HG03460 (cell line): ENCODE results near the gene SYNGR2.

Experiments
- ATAC-seq: cut with Tn5 transposase; IDR thresholded peaks from one replicate; pipeline ENCODE4 v1.9.1; 2021; ENCODE audit not compliant: unreplicated experiment

Gene SYNGR2

DNA sequence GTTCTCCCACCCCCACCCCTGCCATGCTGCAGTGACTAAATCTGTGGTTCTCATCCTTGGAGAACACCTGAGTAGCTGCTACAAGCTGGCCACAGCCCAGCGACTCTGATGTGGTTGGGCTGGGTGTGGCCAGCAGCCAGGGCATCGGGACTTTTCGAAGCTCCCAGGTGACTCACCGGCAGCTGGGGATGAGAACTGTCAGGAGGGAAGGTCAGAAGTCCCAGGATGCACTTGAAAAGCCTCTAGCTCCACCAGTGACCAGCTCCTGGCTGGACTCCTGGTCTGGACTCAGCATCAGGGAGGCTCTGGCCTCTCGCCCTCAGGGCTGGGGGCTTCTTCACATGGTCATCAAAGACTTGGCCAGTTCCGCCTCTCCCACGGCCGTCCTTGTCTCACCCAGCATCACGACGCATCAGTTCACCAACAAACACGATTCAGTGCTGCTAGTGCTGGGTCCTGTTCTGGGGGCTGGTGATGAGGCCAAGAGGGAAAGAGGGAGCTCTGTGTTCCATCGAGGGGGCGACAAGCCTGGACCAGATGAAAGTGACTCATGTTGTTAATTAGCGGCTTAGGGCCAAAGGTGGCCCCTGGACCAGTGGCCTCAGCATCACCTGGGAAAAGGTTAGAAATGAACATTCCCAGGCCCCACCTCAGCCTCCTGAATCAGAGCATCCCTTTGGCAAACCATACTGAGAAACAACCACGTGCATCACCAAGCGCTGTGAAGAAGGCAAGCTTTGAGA, 26.1 kb upstream of the SYNGR2 start:
- ATAC-seq: no peak

GRCh38 chr17:78143214-78144146, 24.9 kb upstream of the SYNGR2 start:
- no peak for ATAC-seq

DNA sequence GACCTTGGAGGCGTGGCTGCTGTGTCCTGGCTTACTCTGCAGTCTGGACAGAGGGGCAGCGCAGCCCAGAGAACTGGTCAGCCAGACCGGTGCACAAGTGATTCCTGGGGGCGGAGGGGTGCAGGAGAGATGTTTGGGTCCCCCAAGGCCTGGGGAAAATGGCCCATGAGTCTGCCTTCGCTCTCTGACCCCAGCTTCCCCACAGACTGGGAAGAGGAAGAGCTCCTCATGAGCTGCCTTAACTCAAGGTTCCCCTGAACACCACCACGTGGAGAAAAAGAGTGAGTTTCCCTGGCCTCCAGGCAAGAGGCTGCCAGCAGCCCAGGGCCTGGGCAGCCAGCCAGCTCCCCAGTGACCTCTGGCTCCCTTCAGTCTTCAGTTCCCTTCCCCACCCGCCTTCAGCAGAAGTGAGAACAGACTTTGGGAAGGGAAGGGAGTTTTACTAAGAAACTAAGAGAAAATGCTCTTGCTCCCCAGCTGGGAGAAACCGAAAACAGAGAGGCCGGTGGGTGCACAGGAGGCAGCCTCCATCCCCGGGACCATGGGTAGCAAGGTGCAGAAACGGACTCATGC, 24.1 kb upstream of the SYNGR2 start:
- ATAC-seq: no peak

DNA sequence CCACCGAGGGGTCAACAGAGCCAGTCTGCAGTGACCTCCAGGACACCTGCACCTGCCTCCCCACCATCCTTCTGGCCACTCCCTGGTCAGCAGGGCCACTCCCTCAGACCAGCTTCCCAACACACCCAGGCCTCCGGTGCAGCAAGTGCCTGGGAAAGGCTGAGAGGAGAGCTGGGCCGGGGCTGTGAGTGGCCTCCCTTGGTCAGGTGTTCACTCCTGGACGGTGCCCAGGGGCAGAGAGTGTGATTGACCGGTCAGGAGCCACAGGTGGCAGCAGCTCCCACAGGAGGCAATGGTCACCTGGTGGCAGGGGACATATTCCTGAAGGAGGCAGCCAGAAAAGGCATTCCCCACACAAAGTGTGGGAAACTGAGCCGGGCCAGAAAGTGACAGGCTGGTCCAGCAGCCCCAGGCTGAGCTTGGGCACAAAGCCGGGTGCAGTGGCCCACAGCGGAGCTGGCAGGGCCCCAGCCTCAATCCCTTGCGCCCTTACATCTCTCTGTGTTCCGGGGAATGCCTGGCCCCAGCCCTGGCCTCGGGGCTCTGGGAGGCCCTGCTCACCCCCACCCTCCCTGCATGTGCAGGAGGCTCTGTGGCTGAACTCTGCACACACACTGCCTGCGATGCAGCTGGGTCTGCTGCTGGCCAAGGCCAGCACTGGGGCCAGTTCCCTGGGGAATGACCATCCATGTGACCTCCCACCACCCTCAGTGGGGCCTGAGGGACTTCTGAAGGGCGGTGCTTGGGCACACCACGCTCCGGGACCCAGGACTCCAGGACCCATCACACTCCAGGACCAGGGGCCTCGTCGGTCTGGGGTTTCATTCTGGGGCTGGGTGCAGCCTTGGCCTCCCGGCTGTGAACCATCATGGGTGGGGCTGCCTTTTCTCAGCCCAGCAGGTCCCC, 23.4 kb upstream of the SYNGR2 start:
- no peak for ATAC-seq

DNA sequence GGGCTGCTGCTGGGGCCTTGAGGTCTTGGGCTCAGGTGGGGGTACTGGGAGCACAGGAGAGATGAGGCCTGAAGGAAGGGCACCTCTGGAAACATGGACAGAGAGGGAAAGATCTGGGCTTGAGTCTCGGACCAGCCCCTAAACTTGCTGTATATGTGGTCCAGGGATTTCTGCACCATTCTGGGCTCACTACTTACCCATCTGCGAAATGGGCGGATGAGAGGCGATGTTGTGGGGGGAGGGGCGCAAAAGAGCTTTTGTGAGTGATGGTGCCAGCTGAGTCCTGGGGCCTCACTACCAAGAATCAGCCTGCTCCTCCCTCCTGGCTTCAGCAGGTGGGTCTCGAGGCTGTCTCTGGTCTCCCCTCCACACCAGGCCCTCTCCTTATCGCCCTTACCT, 21.9 kb upstream of the SYNGR2 start:
- ATAC-seq: no peak

- ATAC-seq: no peak
These were observed 21.5 kb upstream of the SYNGR2 start for GRCh38 chr17:78146881-78147280.

DNA sequence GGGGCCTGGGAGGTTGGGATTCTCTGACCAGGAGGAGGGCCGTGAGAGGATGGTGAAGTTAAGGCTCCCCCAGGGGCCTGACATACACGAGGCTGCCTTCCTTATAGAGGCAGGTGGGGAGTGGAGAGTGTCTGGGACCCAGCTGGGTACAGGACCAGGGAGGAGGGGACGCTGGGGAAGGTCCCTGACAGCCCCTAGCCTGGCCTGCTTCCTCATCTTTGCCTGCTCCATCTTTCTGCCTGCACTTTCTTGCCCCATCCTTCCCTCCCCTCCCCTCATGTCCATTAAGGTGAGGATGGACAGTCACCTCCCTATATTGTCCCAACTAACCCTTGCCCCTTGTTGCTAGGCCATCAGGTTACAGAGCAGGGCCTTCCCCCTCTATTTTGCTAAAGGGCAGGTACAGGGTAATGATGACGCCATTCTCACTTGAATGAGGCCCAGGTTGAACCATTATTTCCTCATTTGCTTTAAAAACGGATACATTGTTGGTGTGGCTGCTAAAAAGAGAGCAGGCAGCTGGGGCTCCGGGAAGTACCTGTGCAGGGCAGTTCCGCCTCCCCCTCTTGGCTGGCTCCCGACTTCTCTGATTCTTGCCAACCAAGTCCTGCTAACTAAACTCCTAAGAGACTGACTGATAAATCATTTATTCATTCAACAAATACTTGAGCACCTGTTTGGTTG, 20.9 kb upstream of the SYNGR2 start:
- no peak for ATAC-seq

GRCh38 chr17:78148286-78149016, 19.9 kb upstream of the SYNGR2 start:
- no peak for ATAC-seq

DNA sequence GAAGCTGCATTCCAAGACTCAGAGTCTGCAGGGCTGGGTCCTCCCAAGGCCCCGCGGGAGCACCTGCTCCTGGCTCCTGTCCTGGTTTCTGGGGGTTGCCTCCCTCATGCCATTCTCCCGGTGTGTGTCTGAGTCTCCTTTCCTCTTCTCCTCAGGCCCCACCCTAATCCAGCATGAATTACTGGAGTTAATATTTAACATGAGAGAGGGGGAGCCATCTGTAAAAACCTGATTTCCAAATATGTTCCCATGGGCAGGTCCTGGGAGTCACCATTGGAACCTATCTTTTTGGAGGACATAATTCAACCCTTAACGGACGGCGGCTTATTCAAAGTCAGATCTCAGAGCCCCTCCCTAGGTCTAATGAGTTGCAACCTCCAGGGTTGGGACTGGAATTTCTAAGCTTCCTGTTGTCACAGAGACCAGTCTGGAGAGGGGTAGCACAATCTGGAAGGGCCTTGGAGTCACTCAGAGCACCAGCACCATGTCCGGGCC, 16.8 kb upstream of the SYNGR2 start:
- no peak for ATAC-seq

DNA sequence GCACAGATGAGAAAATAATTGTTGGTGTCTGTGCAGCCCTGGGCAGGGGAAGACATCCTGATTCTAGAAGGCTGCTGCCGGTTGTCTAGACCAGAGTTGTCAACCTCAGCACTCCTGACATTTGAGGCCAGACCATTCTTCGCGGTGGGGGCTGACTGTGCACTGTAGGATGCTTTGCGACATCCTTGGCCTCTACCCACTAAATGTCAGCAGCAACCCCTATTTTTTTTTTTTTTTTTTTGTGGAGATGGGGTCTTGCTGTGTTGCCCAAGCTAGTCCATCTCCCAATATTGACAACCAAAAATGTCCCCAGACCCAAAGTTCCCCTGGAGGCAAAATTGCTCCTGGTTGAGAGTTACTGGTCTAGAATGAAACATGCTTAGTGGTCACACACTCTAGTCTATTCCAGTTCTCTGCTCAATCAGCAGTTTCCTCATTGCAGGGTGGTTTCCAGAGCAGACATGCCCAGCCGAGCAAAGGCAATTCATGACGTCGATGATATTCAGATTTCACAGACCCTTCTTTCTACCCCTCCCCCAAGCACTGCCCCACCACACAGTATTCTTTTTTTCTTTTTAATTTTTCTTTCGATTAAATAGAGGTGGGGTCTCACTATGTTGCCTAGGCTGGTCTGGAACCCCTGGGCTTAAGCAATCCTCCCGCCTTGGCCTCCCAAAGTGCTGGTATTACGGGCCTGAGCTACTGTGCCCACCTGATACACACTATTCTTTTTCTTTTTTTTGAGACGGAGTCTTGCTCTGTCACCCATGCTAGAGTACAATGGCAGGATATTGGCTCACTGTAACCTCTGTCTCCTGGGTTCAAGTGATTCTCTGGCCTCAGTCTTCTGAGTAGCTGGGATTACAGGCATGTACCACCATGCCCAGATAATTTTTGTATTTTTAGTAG, 13.2 kb upstream of the SYNGR2 start:
- peak; percentile 53 for ATAC-seq

DNA sequence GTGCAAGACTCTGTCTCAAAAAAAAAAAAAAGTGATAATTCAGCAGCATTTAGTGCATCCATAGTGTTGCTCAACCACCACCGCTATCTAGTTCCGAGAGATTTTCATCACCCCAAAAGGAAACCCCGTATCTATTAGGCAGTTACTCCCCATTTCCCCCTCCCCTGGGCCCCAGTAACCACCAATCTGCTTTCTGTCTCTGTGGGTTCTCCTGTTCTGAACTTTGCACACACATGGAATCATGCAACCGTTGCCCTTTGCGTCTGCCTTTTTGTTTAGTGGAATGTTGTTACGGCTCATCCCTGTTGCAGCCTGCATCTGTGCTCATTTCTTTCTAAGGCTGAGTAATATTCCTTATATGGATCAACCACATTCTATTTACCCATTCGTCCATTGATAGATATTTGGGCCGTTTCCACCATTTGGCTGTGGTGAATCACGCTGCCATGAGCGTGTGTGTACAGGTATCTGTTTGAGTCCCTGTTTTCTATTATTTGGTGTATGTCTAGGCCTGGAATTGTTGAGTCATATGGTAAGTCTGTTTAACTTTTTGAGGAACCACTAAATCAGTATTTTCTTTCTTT, 8.7 kb upstream of the SYNGR2 start:
- ATAC-seq: peak; percentile 41

- no peak for ATAC-seq
These were observed 4.3 kb upstream of the SYNGR2 start for GRCh38 chr17:78163881-78164747.

DNA sequence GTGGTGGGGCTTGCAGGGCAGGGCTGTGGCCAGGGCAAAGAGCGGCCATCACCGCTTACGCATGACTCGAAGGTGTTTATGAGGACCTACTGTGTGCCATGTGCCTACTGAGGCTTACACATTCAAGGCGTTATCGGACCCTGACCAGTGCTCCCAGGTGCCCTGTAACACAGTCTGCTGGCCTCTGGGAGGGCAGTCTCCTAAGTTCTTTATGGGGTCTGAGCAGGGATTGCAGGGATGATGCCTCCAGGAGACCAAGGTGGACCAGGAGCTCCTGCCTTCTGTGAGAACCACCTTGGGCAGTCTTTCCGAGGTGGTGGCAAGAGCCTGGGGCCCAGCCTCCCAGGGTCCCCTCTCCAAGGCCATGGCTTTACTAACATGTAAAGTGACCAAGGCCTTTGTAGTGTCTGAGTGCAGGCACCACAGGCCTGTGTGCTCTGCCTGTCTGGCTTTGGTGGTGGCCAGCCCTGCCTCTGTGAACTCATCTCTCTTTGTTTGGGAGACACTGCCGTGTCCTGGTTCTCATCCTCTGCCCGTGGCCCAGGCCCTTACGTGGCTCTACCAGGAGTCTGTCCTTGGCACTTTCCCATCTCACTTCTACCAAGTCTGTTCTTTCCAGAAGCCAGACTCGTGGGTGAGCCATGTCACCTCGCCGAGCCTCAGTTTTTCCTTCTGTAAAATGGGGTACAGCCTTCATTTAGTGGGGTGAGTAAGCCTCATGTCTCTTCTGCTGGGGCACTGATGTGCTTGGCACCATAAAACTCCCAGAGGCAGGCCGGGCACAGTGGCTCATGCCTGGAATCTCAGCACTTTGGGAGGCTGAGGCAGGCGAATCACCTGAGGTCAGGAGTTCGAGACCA, 3.4 kb upstream of the SYNGR2 start:
- ATAC-seq: no peak

GRCh38 chr17:78166416-78166815, 2.0 kb upstream of the SYNGR2 start:
- ATAC-seq: no peak

GRCh38 chr17:78168903-78169793, 767 bp downstream of the SYNGR2 start:
- peak; percentile 36 for ATAC-seq
